Adrenal gland (tissue), 12 donors: ENCODE results near the gene SNAPC5. TPM values are rescaled to one million over a fixed set of nuclear protein-coding genes. Genes with fewer than 3 reads are reported as not detected.

ENCODE experiments used
- DNase-seq, 7 donors: peaks; one replicate each; pipeline ENCODE4 v3.0.0-alpha.2; 2019 to 2020
- H3K27ac ChIP-seq, 5 donors: fragments of 200-600 bp; sonication (generic) in 4 of 5; 1 replicate in 3 of 5; 2 replicates in 2 of 5; pipeline versions ENCODE4 v1.5.1 to v1.8.0; 2016 to 2020; ENCODE audit warnings: mild to moderate bottlenecking in 1 of 5
- H3K27me3 ChIP-seq: fragments of 200-600 bp; 2 replicates; pipeline ENCODE4 v1.8.0; 2021
- H3K36me3 ChIP-seq, 2 donors: fragments of 200-600 bp; replicated peaks in 1 of 2; 1 replicate in 1 of 2; 2 replicates in 1 of 2; pipeline versions ENCODE4 v1.5.1 to v1.8.0; 2018 to 2022
- H3K4me1 ChIP-seq, 2 donors: fragments of 200-600 bp; replicated peaks in 1 of 2; 1 replicate in 1 of 2; 2 replicates in 1 of 2; pipeline versions ENCODE4 v1.5.1 to v1.8.0; 2018 to 2021
- H3K4me3 ChIP-seq, 4 donors: fragments of 200-600 bp; sonication (generic) in 3 of 4; one replicate each; pipeline ENCODE4 v1.5.1; 2016 to 2018
- H3K9me3 ChIP-seq, 3 donors: fragments of 200-600 bp; sonication (generic) in 1 of 3; replicated peaks in 1 of 3; 1 replicate in 2 of 3; 2 replicates in 1 of 3; pipeline versions ENCODE4 v1.5.1 to v1.8.0; 2016 to 2021
- POLR2A ChIP-seq, 2 donors: fragments of 450-650 bp; IDR thresholded peaks; one replicate each; pipeline ENCODE4 v1.6.1; 2017; ENCODE audit warnings: antibody characterized with exemption in 2 of 2, mild to moderate bottlenecking in 2 of 2, moderate library complexity in 1 of 2
- WGBS, 4 donors: extraction: QIAGEN DNeasy Blood & Tissue Kit in 2 of 4; methylation state at CpG; one replicate each; pipeline versions ENCODE4 v1.1.5 to v1.1.7; 2013 to 2017; 5-methylcytosine and 5-hydroxymethylcytosine counted together
- intact Hi-C, 2 donors: fragments of 100-400 bp; cut with DNase I; formaldehyde crosslinking; loops; one replicate each; pipeline versions ENCODE4 v1.14.1 to v1.15.0; 2022 to 2023
- polyA plus RNA-seq, 3 donors: library from polyadenylated mRNA; stranded (reverse); fragments of 200-250 nt in 2 of 3; fragments of 350-450 nt in 1 of 3; fragmentation: Illumina TruSeq in 1 of 3; extraction: RNeasy Lipid Tissue Mini Kit (QIAGEN cat#74804) in 1 of 3; gene quantifications; one replicate each; pipeline ENCODE4 v1.2.3, GENCODE V29; 2013 to 2014
- total RNA-seq, 9 donors: library from RNA; depleted of rRNA in 4 of 9; stranded (reverse); fragments of >200 nt in 4 of 9; fragments of 120-200 nt in 1 of 9; fragmentation: NEBNext Ultra II Directional in 1 of 9; extraction: Animal tissue kit (Norgen Biotek cat#: 25700) in 1 of 9; gene quantifications; one replicate each; pipeline versions ENCODE4 v1.1.0 to v1.2.4, GENCODE V29; 2013 to 2023
- TF ChIP-seq, protein P1 (sequence below), 6 experiments: fragments of 450-650 bp in 4 of 6; fragments of 200-600 bp in 2 of 6; sonication (generic) in 1 of 6; IDR thresholded peaks; 1 replicate in 5 of 6; 2 replicates in 1 of 6; pipeline versions ENCODE4 v1.5.1 to v1.8.0; 2016 to 2021; ENCODE audit warnings: antibody characterized with exemption in 6 of 6, mild to moderate bottlenecking in 2 of 6, moderate library complexity in 1 of 6
- donor health status: healthy with polysubstance abuse.
- donor health status: Bipolar disorder and iron deficiency.
- donor health status: DM: yes; HTN: yes; CAD: no.
- donor health status: DM: no; HTN: no; CAD: no.
- donor health status: DM: no; HTN: no; CAD: no.
- donor health status: DM: yes; HTN: yes; CAD: no.

Gene SNAPC5
- total and polyA plus RNA-seq, 12 donors, result 24.4 to 64.1 (median 31.9) TPM

DNA sequence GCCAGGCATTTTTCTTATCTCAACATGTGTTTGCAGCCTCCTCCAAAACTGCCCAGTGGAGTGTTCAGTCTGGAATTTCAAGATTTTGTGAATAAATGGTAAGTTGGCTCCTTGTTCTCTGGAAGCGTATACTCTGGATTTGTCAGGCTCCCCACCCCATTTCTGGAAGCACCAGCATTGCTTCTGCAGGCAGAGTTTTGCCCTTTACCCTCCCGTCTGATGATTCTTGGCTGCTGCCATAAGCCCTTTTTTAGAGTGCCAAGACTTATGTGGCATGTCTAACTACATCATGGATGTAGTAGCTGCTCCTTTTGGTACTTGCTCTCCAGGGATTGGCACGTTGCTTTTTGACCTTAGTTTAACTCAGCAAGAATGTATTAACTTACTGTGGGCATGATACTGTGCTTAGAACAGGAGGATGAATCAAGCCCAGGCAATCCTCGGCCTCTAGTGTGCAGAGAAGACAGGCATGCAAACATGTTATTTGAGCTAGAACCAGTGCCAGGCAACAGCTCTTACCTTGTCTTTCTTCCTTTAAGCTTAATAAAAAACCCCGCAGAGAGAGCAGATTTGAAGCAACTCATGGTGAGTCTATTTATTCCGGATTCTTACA lies 8.3 kb downstream of the SNAPC5 start:
- no peaks in the 10 kb centered on the region for H3K4me1 ChIP-seq
- no peak for TF ChIP-seq POLR2A (IDR thresholded peaks at IDR 0.05)
- TF ChIP-seq, protein P1, sequence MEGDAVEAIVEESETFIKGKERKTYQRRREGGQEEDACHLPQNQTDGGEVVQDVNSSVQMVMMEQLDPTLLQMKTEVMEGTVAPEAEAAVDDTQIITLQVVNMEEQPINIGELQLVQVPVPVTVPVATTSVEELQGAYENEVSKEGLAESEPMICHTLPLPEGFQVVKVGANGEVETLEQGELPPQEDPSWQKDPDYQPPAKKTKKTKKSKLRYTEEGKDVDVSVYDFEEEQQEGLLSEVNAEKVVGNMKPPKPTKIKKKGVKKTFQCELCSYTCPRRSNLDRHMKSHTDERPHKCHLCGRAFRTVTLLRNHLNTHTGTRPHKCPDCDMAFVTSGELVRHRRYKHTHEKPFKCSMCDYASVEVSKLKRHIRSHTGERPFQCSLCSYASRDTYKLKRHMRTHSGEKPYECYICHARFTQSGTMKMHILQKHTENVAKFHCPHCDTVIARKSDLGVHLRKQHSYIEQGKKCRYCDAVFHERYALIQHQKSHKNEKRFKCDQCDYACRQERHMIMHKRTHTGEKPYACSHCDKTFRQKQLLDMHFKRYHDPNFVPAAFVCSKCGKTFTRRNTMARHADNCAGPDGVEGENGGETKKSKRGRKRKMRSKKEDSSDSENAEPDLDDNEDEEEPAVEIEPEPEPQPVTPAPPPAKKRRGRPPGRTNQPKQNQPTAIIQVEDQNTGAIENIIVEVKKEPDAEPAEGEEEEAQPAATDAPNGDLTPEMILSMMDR (IDR thresholded peaks at IDR 0.05), result no peak
- peaks cover 0 to 63% of the 10 kb centered on the region in 2 donors for H3K36me3 ChIP-seq
- H3K4me3 ChIP-seq, result no peak overlapping the region
- intact Hi-C loops, result no loop called here
- H3K27ac ChIP-seq, result no peak overlapping the region
- 71 to 88% (median 84%) methylated on average over 6 of the region's 6 CpGs for WGBS, 4 donors
- no peaks in the 10 kb centered on the region for H3K9me3 ChIP-seq
- peak in 2 of 7 donors; percentile 5 to 35 for DNase-seq
- H3K27me3 ChIP-seq, result no peaks in the 10 kb centered on the region

DNA sequence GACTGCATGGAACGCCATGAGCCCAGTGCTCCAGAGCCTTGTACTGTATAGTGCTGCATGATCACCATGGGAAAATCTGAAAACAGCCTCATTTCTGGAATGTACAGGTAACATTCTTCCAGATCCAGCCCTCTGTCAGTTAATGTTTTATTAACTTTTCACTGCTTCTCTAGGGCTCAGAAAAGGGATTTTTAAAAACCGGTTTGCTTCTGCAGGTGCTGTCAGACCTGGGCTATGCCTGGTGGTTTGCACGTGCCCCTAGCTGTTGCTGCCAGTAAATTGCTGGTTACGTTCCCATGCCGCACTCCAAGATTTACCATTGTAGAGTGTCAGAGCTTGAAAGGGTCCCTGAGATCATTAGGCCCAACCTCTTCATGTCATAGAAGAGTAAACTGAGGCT lies 9.0 kb downstream of the SNAPC5 start:
- H3K4me1 ChIP-seq, result no peaks in the 10 kb centered on the region
- no peak overlapping the region for H3K27ac ChIP-seq
- DNase-seq, result peak in 1 of 7 donors; percentile 24
- intact Hi-C loops, result no loop called here
- H3K36me3 ChIP-seq, result peaks cover 0 to 55% of the 10 kb centered on the region in 2 donors
- no peak overlapping the region for H3K4me3 ChIP-seq
- TF ChIP-seq, protein P1 (IDR thresholded peaks at IDR 0.05), result no peak
- no peak for TF ChIP-seq POLR2A (IDR thresholded peaks at IDR 0.05)
- H3K27me3 ChIP-seq, result no peaks in the 10 kb centered on the region
- 92 to 96% (median 94%) methylated on average over 5 of the region's 5 CpGs for WGBS, 4 donors
- no peaks in the 10 kb centered on the region for H3K9me3 ChIP-seq

DNA sequence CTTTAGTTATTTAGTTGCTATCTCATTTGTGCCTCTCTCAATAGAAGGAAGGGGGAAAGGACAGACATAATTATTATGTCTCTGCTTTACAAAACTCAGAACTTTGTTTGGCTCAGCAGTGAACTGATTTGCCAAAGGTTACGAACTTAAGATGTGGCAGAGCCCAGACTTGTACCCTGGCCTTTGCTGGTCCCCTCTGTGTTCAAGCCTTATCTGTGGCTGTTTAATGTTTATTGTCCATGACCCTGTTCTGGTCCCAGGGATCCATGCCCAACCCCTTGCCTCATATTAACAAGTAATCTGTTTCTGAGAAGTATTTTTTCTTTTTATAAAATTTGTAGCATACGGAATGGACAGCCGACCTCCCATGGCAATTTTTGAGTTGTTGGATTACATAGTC lies 10.7 kb downstream of the SNAPC5 start:
- intact Hi-C loops, result no loop called here
- Histone ChIP-seq H3K9me3 (no peaks in the 10 kb centered on the region), H3K27ac (no peak overlapping the region), H3K4me1 (no peaks in the 10 kb centered on the region), H3K36me3 (peaks cover 0 to 39% of the 10 kb centered on the region in 2 donors), H3K4me3 (no peak overlapping the region), H3K27me3 (no peaks in the 10 kb centered on the region)
- TF ChIP-seq POLR2A (IDR thresholded peaks at IDR 0.05), result no peak
- TF ChIP-seq, protein P1 (IDR thresholded peaks at IDR 0.05), result no peak
- 67 to 87% (median 80%) methylated on average over 3 of the region's 3 CpGs for WGBS, 4 donors
- no peak for DNase-seq

DNA sequence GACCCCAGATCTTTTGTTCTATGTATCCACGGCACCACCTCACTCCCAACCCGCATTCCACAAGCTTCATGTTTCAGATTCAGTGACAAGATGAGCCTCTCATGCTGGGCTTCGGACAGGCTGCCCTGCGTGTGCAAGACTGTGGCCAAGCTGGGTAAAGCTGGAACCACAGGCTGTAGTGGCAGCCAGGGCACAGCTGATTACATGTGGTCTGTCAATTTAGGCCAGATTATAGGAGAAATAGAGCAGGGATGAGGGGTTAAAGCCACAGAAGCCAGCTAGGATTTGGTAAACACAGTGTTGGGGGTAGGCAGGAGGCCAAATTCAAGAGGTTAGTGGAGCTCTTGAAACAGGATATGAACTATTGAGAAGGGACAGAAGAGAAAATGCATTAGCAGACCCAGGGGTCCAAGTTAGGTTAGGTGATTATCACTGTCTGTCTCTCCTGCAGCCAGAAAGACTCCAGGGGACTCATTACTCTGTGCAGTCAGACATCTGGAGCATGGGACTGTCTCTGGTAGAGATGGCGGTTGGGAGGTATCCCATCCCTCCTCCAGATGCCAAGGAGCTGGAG lies 12.9 kb downstream of the SNAPC5 start:
- no peak overlapping the region for H3K4me3 ChIP-seq
- no peaks in the 10 kb centered on the region for H3K4me1 ChIP-seq
- H3K36me3 ChIP-seq, result peaks cover 0 to 24% of the 10 kb centered on the region in 2 donors
- no peak overlapping the region for H3K27ac ChIP-seq
- no peak for DNase-seq
- H3K27me3 ChIP-seq, result no peaks in the 10 kb centered on the region
- intact Hi-C loops, result no loop called here
- TF ChIP-seq POLR2A (IDR thresholded peaks at IDR 0.05), result no peak
- TF ChIP-seq, protein P1 (IDR thresholded peaks at IDR 0.05), result no peak
- WGBS, 4 donors, result 94 to 99% (median 97%) methylated on average over 5 of the region's 5 CpGs
- no peaks in the 10 kb centered on the region for H3K9me3 ChIP-seq
